ENCODE measurements around the gene USH2A.

DNA sequence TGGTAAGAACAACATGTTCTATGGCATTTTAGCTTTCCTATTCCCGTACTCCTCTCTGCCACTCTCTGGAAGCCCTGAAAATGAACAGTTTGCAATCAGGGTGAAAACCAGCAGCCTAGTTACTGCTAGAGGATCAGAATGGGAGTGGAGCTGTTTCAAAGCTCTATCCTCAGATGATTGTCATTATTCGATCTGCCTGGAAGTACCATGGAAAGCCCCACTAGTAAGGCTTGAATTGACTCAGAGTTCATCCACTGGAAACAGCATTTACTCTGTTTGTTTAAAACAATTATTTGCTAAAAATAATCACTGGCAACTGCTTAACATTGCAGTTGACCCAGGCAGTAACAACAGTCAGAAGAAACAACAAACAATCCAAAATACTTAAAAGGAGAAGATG, 91.2 kb downstream of the USH2A start:
- TF ChIP-seq POLR2A (IDR thresholded peaks at IDR 0.05; ENCODE audit: low read length), result no peak
- TF ChIP-seq EP300 (IDR thresholded peaks at IDR 0.05), result no peak
- no peak for TF ChIP-seq RNF2 (IDR thresholded peaks at IDR 0.05; ENCODE audit: borderline replicate concordance, low read depth)
- TF ChIP-seq CEBPB (IDR thresholded peaks at IDR 0.05), result no peak
- no peak for TF ChIP-seq CTCF (IDR thresholded peaks at IDR 0.05)
- no peak for TF ChIP-seq USF2 (IDR thresholded peaks at IDR 0.05)
- no peak for TF ChIP-seq ELK1 (IDR thresholded peaks at IDR 0.05; ENCODE audit: low read depth, low read length)
- no peak for TF ChIP-seq SMC3 (IDR thresholded peaks at IDR 0.05)
- TF ChIP-seq CHD2 (IDR thresholded peaks at IDR 0.05; ENCODE audit: low read length, partially characterized antibody), result no peak
- TF ChIP-seq, protein P1, sequence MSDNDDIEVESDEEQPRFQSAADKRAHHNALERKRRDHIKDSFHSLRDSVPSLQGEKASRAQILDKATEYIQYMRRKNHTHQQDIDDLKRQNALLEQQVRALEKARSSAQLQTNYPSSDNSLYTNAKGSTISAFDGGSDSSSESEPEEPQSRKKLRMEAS (IDR thresholded peaks at IDR 0.05), result no peak
- TF ChIP-seq HDAC2 (IDR thresholded peaks at IDR 0.05), result no peak
- no peak for TF ChIP-seq RAD21 (conservative IDR thresholded peaks at IDR 0.05 in 1 of 2, IDR thresholded peaks at IDR 0.05 in 1 of 2)
- no peak for TF ChIP-seq NR3C1 (IDR thresholded peaks at IDR 0.05)
